ENCODE data around the gene DAAM1.
A peak's percentile ranks its signal among the peaks of the same experiment; 100 is the strongest.

Gene DAAM1

DNA sequence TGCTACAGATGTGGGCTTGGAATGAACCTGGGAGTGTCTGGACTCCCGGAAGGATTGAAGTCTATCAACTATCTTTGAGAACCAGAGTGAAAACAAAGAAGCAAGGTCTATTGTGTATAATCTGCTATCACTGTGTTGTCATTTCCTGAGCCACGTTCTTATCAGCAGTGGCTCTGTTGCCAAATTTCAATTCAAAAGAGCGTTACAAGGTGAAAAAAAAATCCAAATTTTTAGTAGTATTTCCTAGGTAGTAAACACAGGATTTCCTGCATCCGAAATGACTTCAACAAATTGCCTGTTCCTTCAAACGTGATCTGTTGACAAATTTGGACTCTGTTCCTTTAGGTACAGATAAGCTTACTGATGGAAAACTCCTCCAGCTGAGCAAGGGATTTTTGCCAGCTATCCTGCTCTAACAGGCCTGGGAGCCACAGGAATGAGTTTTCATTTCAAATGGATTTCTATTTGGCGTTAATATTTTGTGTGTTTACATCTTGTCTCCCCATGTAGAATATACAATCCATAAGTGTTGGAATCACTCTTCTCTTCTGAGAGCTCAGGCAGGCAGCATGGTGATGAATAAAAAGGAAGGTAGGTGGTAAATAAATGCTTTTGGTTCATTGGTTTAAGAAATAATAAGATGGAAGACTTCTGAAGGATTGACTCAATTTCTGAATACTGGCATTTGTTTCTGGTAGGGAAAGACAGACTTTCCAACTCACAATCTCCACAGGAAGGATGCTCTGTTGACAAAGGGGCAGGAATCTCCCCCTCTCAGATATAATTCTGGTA, 218.2 kb downstream of the DAAM1 start:
- TF ChIP-seq, protein P1, sequence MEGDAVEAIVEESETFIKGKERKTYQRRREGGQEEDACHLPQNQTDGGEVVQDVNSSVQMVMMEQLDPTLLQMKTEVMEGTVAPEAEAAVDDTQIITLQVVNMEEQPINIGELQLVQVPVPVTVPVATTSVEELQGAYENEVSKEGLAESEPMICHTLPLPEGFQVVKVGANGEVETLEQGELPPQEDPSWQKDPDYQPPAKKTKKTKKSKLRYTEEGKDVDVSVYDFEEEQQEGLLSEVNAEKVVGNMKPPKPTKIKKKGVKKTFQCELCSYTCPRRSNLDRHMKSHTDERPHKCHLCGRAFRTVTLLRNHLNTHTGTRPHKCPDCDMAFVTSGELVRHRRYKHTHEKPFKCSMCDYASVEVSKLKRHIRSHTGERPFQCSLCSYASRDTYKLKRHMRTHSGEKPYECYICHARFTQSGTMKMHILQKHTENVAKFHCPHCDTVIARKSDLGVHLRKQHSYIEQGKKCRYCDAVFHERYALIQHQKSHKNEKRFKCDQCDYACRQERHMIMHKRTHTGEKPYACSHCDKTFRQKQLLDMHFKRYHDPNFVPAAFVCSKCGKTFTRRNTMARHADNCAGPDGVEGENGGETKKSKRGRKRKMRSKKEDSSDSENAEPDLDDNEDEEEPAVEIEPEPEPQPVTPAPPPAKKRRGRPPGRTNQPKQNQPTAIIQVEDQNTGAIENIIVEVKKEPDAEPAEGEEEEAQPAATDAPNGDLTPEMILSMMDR (conservative IDR thresholded peaks at IDR 0.05; ENCODE audit: low read depth, low read length) = no peak
- DNase-seq (ENCODE audit: low read depth) = peak; percentile 58
- H3K4me3 ChIP-seq (ENCODE audit: low read depth, low read length) = no peak overlapping the region

DNA sequence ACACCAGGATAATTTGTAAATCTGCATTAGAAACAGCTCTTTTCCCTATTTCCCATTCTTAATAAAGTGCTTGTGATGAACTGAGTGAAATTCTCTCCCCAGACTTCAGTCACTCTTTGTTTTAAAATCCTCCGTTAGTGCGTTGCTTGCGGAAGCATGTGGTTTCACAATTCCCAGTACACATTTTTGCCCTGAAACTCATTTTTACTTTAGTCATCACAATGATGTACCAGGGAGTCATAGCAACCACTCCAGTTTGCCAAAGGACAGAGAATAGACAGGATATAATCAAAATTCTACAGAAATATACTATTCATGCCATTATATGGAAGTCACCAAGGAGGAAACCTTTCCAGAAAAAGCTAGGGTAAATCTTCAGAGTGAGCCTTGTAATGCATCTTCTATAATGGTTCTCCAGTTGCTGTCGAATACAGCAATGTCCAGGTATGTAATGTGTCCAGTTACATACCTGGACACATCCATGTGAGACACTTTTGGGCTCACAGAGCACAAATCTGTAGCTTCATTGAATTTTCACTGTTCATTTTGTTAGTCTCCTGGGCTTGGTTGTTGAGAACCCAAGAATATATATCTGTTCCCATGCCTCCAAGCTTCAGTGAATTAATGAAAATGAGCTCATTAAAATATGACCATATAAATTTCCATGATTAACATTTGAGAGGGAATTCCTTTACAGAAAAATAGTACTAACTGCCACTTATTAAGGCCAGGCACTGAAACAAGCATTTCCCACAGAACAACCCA, 219.0 kb downstream of the DAAM1 start:
- DNase-seq (ENCODE audit: low read depth) = peak; percentile 95
- TF ChIP-seq, protein P1 (conservative IDR thresholded peaks at IDR 0.05; ENCODE audit: low read depth, low read length) = no peak

DNA sequence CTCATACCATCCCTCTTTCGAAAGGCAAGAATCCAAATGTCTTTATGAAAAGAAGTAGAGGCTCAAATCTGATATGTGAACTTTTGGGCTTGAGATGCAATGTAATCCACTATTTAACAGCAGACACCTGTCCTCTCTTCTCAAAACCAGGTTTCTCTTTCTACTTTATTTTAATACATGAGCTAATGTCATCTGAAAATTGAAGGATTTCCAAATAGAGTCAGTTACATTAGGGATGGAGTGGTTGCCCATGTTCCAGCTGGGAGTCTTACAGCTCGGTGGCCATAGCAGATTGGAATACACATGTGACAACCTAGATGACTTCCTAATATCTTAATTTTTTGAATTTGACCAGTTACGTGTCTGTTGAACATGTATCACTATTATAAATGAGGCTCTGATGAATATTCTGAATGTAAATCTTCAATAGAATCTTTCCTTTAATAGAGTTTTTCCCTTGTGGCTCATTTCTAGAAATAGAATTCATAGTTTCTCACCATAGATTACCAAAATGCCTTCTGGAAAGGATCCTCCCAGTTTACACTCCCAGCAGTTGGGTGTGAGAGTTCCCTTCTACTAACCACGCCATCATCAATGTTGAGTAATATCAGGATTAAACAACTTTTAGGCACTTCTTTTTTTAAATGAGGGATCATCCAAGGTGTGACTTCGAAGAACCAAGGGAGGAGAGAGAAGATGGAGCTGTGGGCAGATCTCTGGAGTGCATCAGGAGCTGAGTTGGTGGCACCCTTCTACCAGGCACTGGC, 227.6 kb downstream of the DAAM1 start:
- no peak overlapping the region for H3K4me3 ChIP-seq (ENCODE audit: low read depth, low read length)
- no peak for DNase-seq (ENCODE audit: low read depth)
- TF ChIP-seq, protein P1 (conservative IDR thresholded peaks at IDR 0.05; ENCODE audit: low read depth, low read length) = no peak

More for the DNA sequence above, 219.0 kb downstream of the DAAM1 start:
- no peak overlapping the region for H3K4me3 ChIP-seq (ENCODE audit: low read depth, low read length)

GRCh38 chr14:59417311-59417710, 228.8 kb downstream of the DAAM1 start:
- TF ChIP-seq, protein P1 (conservative IDR thresholded peaks at IDR 0.05; ENCODE audit: low read depth, low read length) = no peak
- no peak overlapping the region for H3K4me3 ChIP-seq (ENCODE audit: low read depth, low read length)
- DNase-seq (ENCODE audit: low read depth) = no peak

GRCh38 chr14:59419303-59419702, 230.8 kb downstream of the DAAM1 start:
- H3K4me3 ChIP-seq (ENCODE audit: low read depth, low read length) = no peak overlapping the region
- TF ChIP-seq, protein P1 (conservative IDR thresholded peaks at IDR 0.05; ENCODE audit: low read depth, low read length) = no peak
- no peak for DNase-seq (ENCODE audit: low read depth)

Measured in choroid plexus epithelial cell (primary cell).